ENCODE measurements around the gene MRPS15.
"Not testable (repeated sequence)": the region's sequence is repeated elsewhere in the genome, so short reads cannot be mapped to it uniquely, and the experiment has no call there.

Gene MRPS15

GRCh38 chr1:36503733-36504132 is 39.5 kb upstream of the MRPS15 start:
- Histone ChIP-seq H3K9ac (ENCODE audit: low read depth, low read length, poor library complexity) (no peak overlapping the region), H3K27ac (replicated peaks; ENCODE audit: low read length) (no peak overlapping the region), H3K23ac (ENCODE audit: low read depth, low read length, poor library complexity) (no peak overlapping the region), H3K14ac (ENCODE audit: low read length) (no peak overlapping the region), H2BK5ac (ENCODE audit: low read length) (no peak overlapping the region), H3K4me3 (ENCODE audit: low read length in 2 of 2) (no peak overlapping the region), H4K91ac (ENCODE audit: low read depth, low read length, poor library complexity) (no peak overlapping the region), H2BK12ac (ENCODE audit: low read length) (no peak overlapping the region), H3K36me3 (replicated peaks in 1 of 2; ENCODE audit: control insufficient read depth in 2 of 2, insufficient read depth in 2 of 2, low read length in 2 of 2) (no peaks in the 10 kb centered on the region), H3K9me3 (replicated peaks in 1 of 2; ENCODE audit: control insufficient read depth in 2 of 2, insufficient read depth in 1 of 2, low read depth in 1 of 2, low read length in 2 of 2) (no peaks in the 10 kb centered on the region), H3K4me1 (ENCODE audit: control insufficient read depth in 2 of 2, insufficient read depth in 1 of 2, low read depth in 1 of 2, low read length in 2 of 2) (peaks cover 0 to 12% of the 10 kb centered on the region in 2 donors), H4K8ac (ENCODE audit: low read depth, low read length) (no peak overlapping the region), H3K4me2 (ENCODE audit: insufficient read depth, low read length, poor library complexity, severe bottlenecking) (no peak overlapping the region), H3K27me3 (ENCODE audit: control insufficient read depth in 3 of 3, insufficient read depth in 3 of 3, low read depth in 1 of 3, low read length in 3 of 3) (no peaks in the 10 kb centered on the region), H3K4ac (ENCODE audit: low read length) (no peak overlapping the region), H2AK5ac (ENCODE audit: low read depth, low read length) (no peak overlapping the region), H2BK15ac (ENCODE audit: low read length) (no peak overlapping the region), H2AFZ (ENCODE audit: low read length) (no peak overlapping the region), H3K18ac (ENCODE audit: low read length) (no peak overlapping the region), H2BK120ac (ENCODE audit: low read depth, low read length) (no peak overlapping the region), H3K79me1 (ENCODE audit: low read depth, low read length) (no peaks in the 10 kb centered on the region)
- no peak for DNase-seq (ENCODE audit: low spot score)
- WGBS, 2 donors (ENCODE audit: extremely low coverage in 2 of 2, insufficient read length in 2 of 2, insufficient replicate concordance in 1 of 2) = no CpG with 5 or more reads among the region's 1 CpG

GRCh38 chr1:36503159-36503558 is 39.0 kb upstream of the MRPS15 start:
- no peak overlapping the region for H3K18ac ChIP-seq (ENCODE audit: low read length)
- no peaks in the 10 kb centered on the region for H3K36me3 ChIP-seq (replicated peaks in 1 of 2; ENCODE audit: control insufficient read depth in 2 of 2, insufficient read depth in 2 of 2, low read length in 2 of 2)
- no peak overlapping the region for H3K14ac ChIP-seq (ENCODE audit: low read length)
- no peak overlapping the region for H3K27ac ChIP-seq (replicated peaks; ENCODE audit: low read length)
- WGBS, 2 donors (ENCODE audit: extremely low coverage in 2 of 2, insufficient read length in 2 of 2, insufficient replicate concordance in 1 of 2) = no CpG with 5 or more reads among the region's 1 CpG
- H3K4me2 ChIP-seq (ENCODE audit: insufficient read depth, low read length, poor library complexity, severe bottlenecking) = no peak overlapping the region
- H3K4me1 ChIP-seq (ENCODE audit: control insufficient read depth in 2 of 2, insufficient read depth in 1 of 2, low read depth in 1 of 2, low read length in 2 of 2) = peaks cover 0 to 10% of the 10 kb centered on the region in 2 donors
- peaks cover 0 to 2% (median 0%) of the 10 kb centered on the region in 3 experiments for H3K27me3 ChIP-seq (ENCODE audit: control insufficient read depth in 3 of 3, insufficient read depth in 3 of 3, low read depth in 1 of 3, low read length in 3 of 3)
- H3K4me3 ChIP-seq (ENCODE audit: low read length in 2 of 2) = no peak overlapping the region
- no peak overlapping the region for H3K9ac ChIP-seq (ENCODE audit: low read depth, low read length, poor library complexity)
- H3K9me3 ChIP-seq (replicated peaks in 1 of 2; ENCODE audit: control insufficient read depth in 2 of 2, insufficient read depth in 1 of 2, low read depth in 1 of 2, low read length in 2 of 2) = no peaks in the 10 kb centered on the region
- no peaks in the 10 kb centered on the region for H3K79me1 ChIP-seq (ENCODE audit: low read depth, low read length)
- H2BK15ac ChIP-seq (ENCODE audit: low read length) = no peak overlapping the region
- H2AFZ ChIP-seq (ENCODE audit: low read length) = no peak overlapping the region
- no peak overlapping the region for H4K91ac ChIP-seq (ENCODE audit: low read depth, low read length, poor library complexity)
- H3K23ac ChIP-seq (ENCODE audit: low read depth, low read length, poor library complexity) = no peak overlapping the region
- no peak for DNase-seq (ENCODE audit: low spot score)
- H2AK5ac ChIP-seq (ENCODE audit: low read depth, low read length) = no peak overlapping the region
- no peak overlapping the region for H2BK12ac ChIP-seq (ENCODE audit: low read length)
- no peak overlapping the region for H2BK120ac ChIP-seq (ENCODE audit: low read depth, low read length)
- no peak overlapping the region for H4K8ac ChIP-seq (ENCODE audit: low read depth, low read length)
- H3K4ac ChIP-seq (ENCODE audit: low read length) = no peak overlapping the region
- no peak overlapping the region for H2BK5ac ChIP-seq (ENCODE audit: low read length)

GRCh38 chr1:36502616-36503015 is 38.4 kb upstream of the MRPS15 start:
- no peaks in the 10 kb centered on the region for H3K79me1 ChIP-seq (ENCODE audit: low read depth, low read length)
- no peak for DNase-seq (ENCODE audit: low spot score)
- H3K36me3 ChIP-seq (replicated peaks in 1 of 2; ENCODE audit: control insufficient read depth in 2 of 2, insufficient read depth in 2 of 2, low read length in 2 of 2) = no peaks in the 10 kb centered on the region
- H2BK120ac ChIP-seq (ENCODE audit: low read depth, low read length) = no peak overlapping the region
- no peak overlapping the region for H2BK15ac ChIP-seq (ENCODE audit: low read length)
- no peak overlapping the region for H3K18ac ChIP-seq (ENCODE audit: low read length)
- no peak overlapping the region for H3K4me2 ChIP-seq (ENCODE audit: insufficient read depth, low read length, poor library complexity, severe bottlenecking)
- no peak overlapping the region for H3K4ac ChIP-seq (ENCODE audit: low read length)
- peaks cover 0 to 3% (median 0%) of the 10 kb centered on the region in 3 experiments for H3K27me3 ChIP-seq (ENCODE audit: control insufficient read depth in 3 of 3, insufficient read depth in 3 of 3, low read depth in 1 of 3, low read length in 3 of 3)
- no peak overlapping the region for H2BK12ac ChIP-seq (ENCODE audit: low read length)
- H3K14ac ChIP-seq (ENCODE audit: low read length) = no peak overlapping the region
- H3K27ac ChIP-seq (replicated peaks; ENCODE audit: low read length) = no peak overlapping the region
- no peaks in the 10 kb centered on the region for H3K9me3 ChIP-seq (replicated peaks in 1 of 2; ENCODE audit: control insufficient read depth in 2 of 2, insufficient read depth in 1 of 2, low read depth in 1 of 2, low read length in 2 of 2)
- H2BK5ac ChIP-seq (ENCODE audit: low read length) = no peak overlapping the region
- no peak overlapping the region for H4K8ac ChIP-seq (ENCODE audit: low read depth, low read length)
- no peak overlapping the region for H3K9ac ChIP-seq (ENCODE audit: low read depth, low read length, poor library complexity)
- no peak overlapping the region for H3K23ac ChIP-seq (ENCODE audit: low read depth, low read length, poor library complexity)
- no peak overlapping the region for H3K4me3 ChIP-seq (ENCODE audit: low read length in 2 of 2)
- H2AFZ ChIP-seq (ENCODE audit: low read length) = no peak overlapping the region
- WGBS, 2 donors (ENCODE audit: extremely low coverage in 2 of 2, insufficient read length in 2 of 2, insufficient replicate concordance in 1 of 2) = no CpG with 5 or more reads among the region's 2 CpGs
- H3K4me1 ChIP-seq (ENCODE audit: control insufficient read depth in 2 of 2, insufficient read depth in 1 of 2, low read depth in 1 of 2, low read length in 2 of 2) = peaks cover 0 to 6% of the 10 kb centered on the region in 2 donors
- no peak overlapping the region for H2AK5ac ChIP-seq (ENCODE audit: low read depth, low read length)
- no peak overlapping the region for H4K91ac ChIP-seq (ENCODE audit: low read depth, low read length, poor library complexity)

GRCh38 chr1:36501911-36502310 is 37.7 kb upstream of the MRPS15 start:
- H2BK120ac ChIP-seq (ENCODE audit: low read depth, low read length); H3K4me2 ChIP-seq (ENCODE audit: insufficient read depth, low read length, poor library complexity, severe bottlenecking); H2BK12ac ChIP-seq (ENCODE audit: low read length); H3K4me3 ChIP-seq (ENCODE audit: low read length in 2 of 2); H3K36me3 ChIP-seq (replicated peaks in 1 of 2; ENCODE audit: control insufficient read depth in 2 of 2, insufficient read depth in 2 of 2, low read length in 2 of 2); H3K18ac ChIP-seq (ENCODE audit: low read length); H3K79me1 ChIP-seq (ENCODE audit: low read depth, low read length); H4K91ac ChIP-seq (ENCODE audit: low read depth, low read length, poor library complexity); H2AK5ac ChIP-seq (ENCODE audit: low read depth, low read length); H3K9me3 ChIP-seq (replicated peaks in 1 of 2; ENCODE audit: control insufficient read depth in 2 of 2, insufficient read depth in 1 of 2, low read depth in 1 of 2, low read length in 2 of 2); H3K4me1 ChIP-seq (ENCODE audit: control insufficient read depth in 2 of 2, insufficient read depth in 1 of 2, low read depth in 1 of 2, low read length in 2 of 2); H3K9ac ChIP-seq (ENCODE audit: low read depth, low read length, poor library complexity); H3K23ac ChIP-seq (ENCODE audit: low read depth, low read length, poor library complexity); H3K27me3 ChIP-seq (ENCODE audit: control insufficient read depth in 3 of 3, insufficient read depth in 3 of 3, low read depth in 1 of 3, low read length in 3 of 3); H2AFZ ChIP-seq (ENCODE audit: low read length); H3K27ac ChIP-seq (replicated peaks; ENCODE audit: low read length); H2BK15ac ChIP-seq (ENCODE audit: low read length); H3K14ac ChIP-seq (ENCODE audit: low read length); H3K4ac ChIP-seq (ENCODE audit: low read length); DNase-seq (ENCODE audit: low spot score); H2BK5ac ChIP-seq (ENCODE audit: low read length); H4K8ac ChIP-seq (ENCODE audit: low read depth, low read length): not testable (repeated sequence)
- no CpG with 5 or more reads among the region's 4 CpGs for WGBS, 2 donors (ENCODE audit: extremely low coverage in 2 of 2, insufficient read length in 2 of 2, insufficient replicate concordance in 1 of 2)

Data from neuronal stem cell (in vitro differentiated cells).